Gastroesophageal sphincter (tissue), 3 donors: ENCODE measurements around the gene SUPT3H.

Experiments used
- CTCF ChIP-seq, 4 experiments: fragments of 200-600 bp in 2 of 4; fragments of 450-650 bp in 2 of 4; sonication (generic) in 1 of 4; IDR thresholded peaks; one replicate each; pipeline ENCODE4 v1.5.1; 2017 to 2019; ENCODE audit warnings: antibody characterized with exemption in 4 of 4, mild to moderate bottlenecking in 2 of 4, moderate library complexity in 2 of 4
- POLR2A ChIP-seq, 2 donors: fragments of 450-650 bp; IDR thresholded peaks; one replicate each; pipeline ENCODE4 v1.6.1; 2017; ENCODE audit warnings: antibody characterized with exemption in 2 of 2, mild to moderate bottlenecking in 2 of 2, moderate library complexity in 1 of 2
- POLR2AphosphoS5 ChIP-seq: sonication (generic); formaldehyde crosslinking; IDR thresholded peaks from one replicate; pipeline ENCODE4 v1.6.1; 2017; ENCODE audit warnings: antibody characterized with exemption

DNA sequence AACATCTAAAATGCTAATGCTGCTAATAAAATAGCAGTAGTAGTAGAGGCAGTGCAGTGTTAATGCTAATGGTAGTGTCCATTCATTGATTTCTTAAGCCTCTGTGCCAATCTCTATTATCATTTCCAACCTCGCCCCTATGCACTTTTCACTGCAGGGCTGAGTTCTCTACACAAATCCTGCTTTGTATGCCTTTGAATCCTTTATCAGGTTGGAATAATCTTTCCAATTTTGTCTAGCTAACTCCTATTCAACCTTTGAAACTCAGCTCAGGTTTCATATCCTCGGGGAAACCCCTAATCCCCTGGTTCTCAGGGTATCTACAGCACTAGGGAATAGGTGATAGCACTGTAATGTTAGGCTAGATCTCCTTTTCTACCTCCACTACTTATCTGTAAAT lies 333.6 kb downstream of the SUPT3H start:
- TF ChIP-seq CTCF (IDR thresholded peaks at IDR 0.05) (no peak), POLR2A (IDR thresholded peaks at IDR 0.05) (no peak), POLR2AphosphoS5 (no peak)
